Measurements from ENCODE around the gene BSCL2. TPM values are rescaled to one million over a fixed set of nuclear protein-coding genes. Genes with fewer than 3 reads are reported as not detected.

BSCL2 gene
- total and polyA plus RNA-seq, 2 of the 13 experiments (the other 11 are each of a cell fraction or from before 2014, with no cell fraction given) = 19.5 to 21.1 TPM

GRCh38 chr11:62645946-62646824 lies 61.0 kb downstream of the BSCL2 start, which contains the start of gene GANAB (continued):
- TF ChIP-seq BCL6 (CRISPR knock-in tag; IDR thresholded peaks at IDR 0.05) (peak; percentile 39; the same call in 1 of the 2 replicates), ZNF614 (CRISPR knock-in tag; IDR thresholded peaks at IDR 0.05; ENCODE audit: borderline replicate concordance) (peak; percentile 16; the same call in 1 of the 2 replicates), ZXDC (CRISPR knock-in tag; IDR thresholded peaks at IDR 0.05) (peak; percentile 29; the same call in 1 of the 2 replicates), ZNF121 (CRISPR knock-in tag; IDR thresholded peaks at IDR 0.05) (0 out of 2 replicates have a peak, but pooled peaks have one; percentile 9), XRCC5 (optimal IDR thresholded peaks at IDR 0.05; ENCODE audit: low read length) (peak; percentile 31), GPN1 (CRISPR knock-in tag; IDR thresholded peaks at IDR 0.05; ENCODE audit: borderline replicate concordance) (0 out of 2 replicates have a peak, but pooled peaks have one; percentile 16), ZMAT3 (CRISPR knock-in tag; conservative IDR thresholded peaks at IDR 0.05) (peak; percentile 65), PITX1 (CRISPR knock-in tag; IDR thresholded peaks at IDR 0.05) (0 out of 2 replicates have a peak, but pooled peaks have one; percentile 48), ZKSCAN5 (CRISPR knock-in tag; IDR thresholded peaks at IDR 0.05) (0 out of 2 replicates have a peak, but pooled peaks have one; percentile 55), HNRNPL (IDR thresholded peaks at IDR 0.05; ENCODE audit: low read depth, low read length) (peak; percentile 28; the same call in 1 of the 2 replicates), E2F2 (CRISPR knock-in tag; IDR thresholded peaks at IDR 0.05; ENCODE audit: borderline replicate concordance) (no peak; the same call in 1 of the 2 replicates), ZBTB8A (CRISPR knock-in tag; IDR thresholded peaks at IDR 0.05; ENCODE audit: borderline replicate concordance, low read depth) (peak; percentile 62; the same call in 1 of the 2 replicates), MYPOP (CRISPR knock-in tag; IDR thresholded peaks at IDR 0.05) (peak; percentile 57; the same call in 1 of the 2 replicates), ELF3 (CRISPR knock-in tag; IDR thresholded peaks at IDR 0.05) (peak; percentile 17; the same call in 1 of the 2 replicates), GMEB2 (CRISPR knock-in tag; IDR thresholded peaks at IDR 0.05; ENCODE audit: low read depth) (peak; percentile 55), NFYB (CRISPR knock-in tag; IDR thresholded peaks at IDR 0.05) (peak; percentile 85), ZNF75D (CRISPR knock-in tag; IDR thresholded peaks at IDR 0.05; ENCODE audit: borderline replicate concordance) (no peak), ZFP36L1 (CRISPR knock-in tag; IDR thresholded peaks at IDR 0.05) (peak; percentile 26; the same call in 1 of the 2 replicates), NCOA1 (CRISPR knock-in tag; IDR thresholded peaks at IDR 0.05) (peak; percentile 63; the same call in 1 of the 2 replicates), NFE2L1 (CRISPR knock-in tag; IDR thresholded peaks at IDR 0.05; ENCODE audit: borderline replicate concordance) (no peak), NR2F6 (IDR thresholded peaks at IDR 0.05) (peak; percentile 80; the same call in 1 of the 2 replicates), NR2F6 (CRISPR knock-in tag; IDR thresholded peaks at IDR 0.05) (peak; percentile 85)

Measured in HepG2 (cell line).